ENCODE data around the gene ADAMTS17.

- TF ChIP-seq POLR2AphosphoS5 (IDR thresholded peaks at IDR 0.05) = peak in 1 of 3 donors; percentile 44
- TF ChIP-seq CTCF (IDR thresholded peaks at IDR 0.05) = peak; percentile 73 to 86 (median 79)
- TF ChIP-seq POLR2A (IDR thresholded peaks at IDR 0.05) = no peak
Observed at GRCh38 chr15:100338971-100339444, 2.8 kb downstream of the ADAMTS17 start.
